Keratinocyte (primary cell): ENCODE data around the gene GALNT14. TPM values are rescaled to one million over a fixed set of nuclear protein-coding genes. Genes with fewer than 3 reads are reported as not detected.

Source experiments
- DNase-seq: peaks from one replicate; pipeline ENCODE4 v3.0.0-alpha.2; 2011; ENCODE audit warnings: low read depth, missing footprints, low spot score
- FAIRE-seq: peaks from 2 replicates; lab custom pipeline; 2011; peaks lifted over from hg19 to GRCh38; lab: Jason Lieb, UNC
- H2AFZ ChIP-seq: 2 replicates; pipeline ENCODE4 v1.6.0; 2012; ENCODE audit warnings: low read length, control low read depth, inconsistent platforms; ENCODE audit not compliant: control insufficient read depth
- H3K27ac ChIP-seq: 2 replicates; pipeline ENCODE4 v1.5.1; 2011; ENCODE audit warnings: low read length; ENCODE audit not compliant: control insufficient read depth, insufficient read depth
- H3K27me3 ChIP-seq: 3 replicates; pipeline ENCODE4 v1.6.0; 2011; ENCODE audit warnings: low read length; ENCODE audit not compliant: control insufficient read depth, insufficient read depth; ENCODE audit errors: extremely low read depth
- H3K36me3 ChIP-seq, 2 experiments: 2 replicates in 1 of 2; 3 replicates in 1 of 2; pipeline ENCODE4 v1.5.1; 2011; ENCODE audit warnings: low read length in 2 of 2, mild to moderate bottlenecking in 1 of 2; ENCODE audit not compliant: control insufficient read depth in 2 of 2, insufficient read depth in 2 of 2; ENCODE audit errors: extremely low read depth in 1 of 2
- H3K4me1 ChIP-seq: 3 replicates; pipeline ENCODE4 v1.5.1; 2011; ENCODE audit warnings: low read length; ENCODE audit not compliant: control insufficient read depth, insufficient read depth; ENCODE audit errors: extremely low read depth
- H3K4me2 ChIP-seq: 3 replicates; pipeline ENCODE4 v1.6.0; 2011; ENCODE audit warnings: low read depth, low read length; ENCODE audit not compliant: control insufficient read depth, insufficient read depth; ENCODE audit errors: extremely low read depth
- H3K4me3 ChIP-seq, 3 experiments: fragments of 200-600 bp in 1 of 3; sonication (generic) in 1 of 3; 2 replicates in 2 of 3; 3 replicates in 1 of 3; pipeline ENCODE4 v1.5.1; 2011 to 2016; ENCODE audit warnings: low read length in 3 of 3, mild to moderate bottlenecking in 3 of 3, control low read depth in 2 of 3, inconsistent platforms in 1 of 3, low read depth in 1 of 3, mixed read lengths in 1 of 3, mixed run types in 1 of 3, moderate library complexity in 1 of 3; ENCODE audit not compliant: control insufficient read depth in 2 of 3, insufficient read depth in 2 of 3; ENCODE audit errors: extremely low read depth in 1 of 3
- H3K79me2 ChIP-seq: 2 replicates; pipeline ENCODE4 v1.6.0; 2012; ENCODE audit warnings: low read length; ENCODE audit not compliant: control insufficient read depth, insufficient read depth
- H3K9ac ChIP-seq: 3 replicates; pipeline ENCODE4 v1.6.0; 2011; ENCODE audit warnings: low read length; ENCODE audit not compliant: control insufficient read depth, insufficient read depth; ENCODE audit errors: extremely low read depth
- H3K9me1 ChIP-seq: 3 replicates; pipeline ENCODE4 v1.6.0; 2011; ENCODE audit warnings: low read length; ENCODE audit not compliant: control insufficient read depth, insufficient read depth; ENCODE audit errors: extremely low read depth
- H3K9me3 ChIP-seq: 2 replicates; pipeline ENCODE4 v1.5.1; 2012; ENCODE audit warnings: low read depth, low read length; ENCODE audit not compliant: control insufficient read depth
- H4K20me1 ChIP-seq: 3 replicates; pipeline ENCODE4 v1.6.0; 2011; ENCODE audit warnings: low read length; ENCODE audit not compliant: control insufficient read depth, insufficient read depth; ENCODE audit errors: extremely low read depth
- EZH2 ChIP-seq: IDR thresholded peaks from one replicate; pipeline ENCODE4 v1.6.1; 2012; ENCODE audit warnings: inconsistent platforms, mild to moderate bottlenecking, low read length, moderate library complexity
- dilution Hi-C: fragments of 300-500 bp; cut with MboI; formaldehyde crosslinking; loops from one replicate; pipeline ENCODE4 v1.7.0; 2020; ENCODE audit warnings: low sequenced_read_pairs; ENCODE audit not compliant: extremely low pct_ligation_motif_present
- polyA plus RNA-seq, 5 experiments: library from polyadenylated mRNA; depleted of rRNA in 3 of 5; stranded (reverse) in 3 of 5; stranded (forward) in 1 of 5; unstranded in 1 of 5; fragments of >200 nt; gene quantifications; 1 replicate in 1 of 5; 2 replicates in 3 of 5; 3 replicates in 1 of 5; pipeline versions ENCODE4 v1.2.1 to v1.2.3, GENCODE V29; 2011 to 2012; ENCODE audit warnings: missing spikeins in 2 of 5, low read depth in 1 of 5, low replicate concordance in 1 of 5
- TF ChIP-seq, protein P1 (sequence below), 3 experiments: IDR thresholded peaks in 1 of 3; conservative IDR thresholded peaks in 1 of 3; optimal IDR thresholded peaks in 1 of 3; 2 replicates in 2 of 3; 3 replicates in 1 of 3; pipeline versions ENCODE3 to v1.5.1; 2011; ENCODE audit warnings: low read length in 3 of 3, mild to moderate bottlenecking in 3 of 3, moderate library complexity in 2 of 3, control low read depth in 1 of 3, inconsistent platforms in 1 of 3; ENCODE audit not compliant: insufficient read depth in 2 of 3; ENCODE audit errors: extremely low read depth in 1 of 3

The GALNT14 gene
- polyA plus RNA-seq, 1 donor (not counting 4 experiments of a cell fraction or from before 2014, with no cell fraction given): 27.4 TPM

DNA sequence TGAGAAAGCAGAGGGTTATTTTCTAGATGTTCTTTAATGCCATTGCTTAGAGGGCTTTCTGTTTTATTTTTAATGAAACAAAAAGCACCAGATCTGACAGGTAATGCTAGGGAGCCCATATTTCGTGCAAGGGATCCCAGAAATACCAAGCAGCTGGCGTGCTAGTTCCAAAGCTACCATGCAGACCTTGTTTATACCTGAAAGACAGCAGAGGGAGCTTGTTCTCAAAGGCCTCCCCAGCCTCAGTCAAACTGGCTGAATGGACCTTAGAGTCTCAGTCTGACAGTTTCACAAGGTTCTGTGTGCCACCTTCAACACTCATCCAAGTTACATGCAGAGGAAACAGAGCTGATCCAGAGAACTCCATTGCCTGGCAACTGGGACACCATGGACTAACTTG, 48.6 kb downstream of the GALNT14 start:
- Histone ChIP-seq H3K36me3 (no peaks in the 10 kb centered on the region), H3K27ac (no peak overlapping the region), H3K27me3 (no peaks in the 10 kb centered on the region), H2AFZ (no peak overlapping the region), H3K79me2 (no peaks in the 10 kb centered on the region), H3K9me1 (no peaks in the 10 kb centered on the region), H3K9me3 (no peaks in the 10 kb centered on the region), H3K9ac (no peak overlapping the region), H4K20me1 (no peaks in the 10 kb centered on the region), H3K4me3 (no peak overlapping the region), H3K4me2 (no peak overlapping the region), H3K4me1 (peaks cover 20% of the 10 kb centered on the region)
- no peak for DNase-seq
- FAIRE-seq: no peak
- dilution Hi-C loops: no loop called here
- TF ChIP-seq, protein P1, sequence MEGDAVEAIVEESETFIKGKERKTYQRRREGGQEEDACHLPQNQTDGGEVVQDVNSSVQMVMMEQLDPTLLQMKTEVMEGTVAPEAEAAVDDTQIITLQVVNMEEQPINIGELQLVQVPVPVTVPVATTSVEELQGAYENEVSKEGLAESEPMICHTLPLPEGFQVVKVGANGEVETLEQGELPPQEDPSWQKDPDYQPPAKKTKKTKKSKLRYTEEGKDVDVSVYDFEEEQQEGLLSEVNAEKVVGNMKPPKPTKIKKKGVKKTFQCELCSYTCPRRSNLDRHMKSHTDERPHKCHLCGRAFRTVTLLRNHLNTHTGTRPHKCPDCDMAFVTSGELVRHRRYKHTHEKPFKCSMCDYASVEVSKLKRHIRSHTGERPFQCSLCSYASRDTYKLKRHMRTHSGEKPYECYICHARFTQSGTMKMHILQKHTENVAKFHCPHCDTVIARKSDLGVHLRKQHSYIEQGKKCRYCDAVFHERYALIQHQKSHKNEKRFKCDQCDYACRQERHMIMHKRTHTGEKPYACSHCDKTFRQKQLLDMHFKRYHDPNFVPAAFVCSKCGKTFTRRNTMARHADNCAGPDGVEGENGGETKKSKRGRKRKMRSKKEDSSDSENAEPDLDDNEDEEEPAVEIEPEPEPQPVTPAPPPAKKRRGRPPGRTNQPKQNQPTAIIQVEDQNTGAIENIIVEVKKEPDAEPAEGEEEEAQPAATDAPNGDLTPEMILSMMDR (optimal IDR thresholded peaks at IDR 0.05 in 1 of 3, IDR thresholded peaks at IDR 0.05 in 1 of 3, conservative IDR thresholded peaks at IDR 0.05 in 1 of 3; ENCODE audit: extremely low read depth in 1 of 3, insufficient read depth in 2 of 3, low read length in 3 of 3): no peak
- TF ChIP-seq EZH2: no peak

DNA sequence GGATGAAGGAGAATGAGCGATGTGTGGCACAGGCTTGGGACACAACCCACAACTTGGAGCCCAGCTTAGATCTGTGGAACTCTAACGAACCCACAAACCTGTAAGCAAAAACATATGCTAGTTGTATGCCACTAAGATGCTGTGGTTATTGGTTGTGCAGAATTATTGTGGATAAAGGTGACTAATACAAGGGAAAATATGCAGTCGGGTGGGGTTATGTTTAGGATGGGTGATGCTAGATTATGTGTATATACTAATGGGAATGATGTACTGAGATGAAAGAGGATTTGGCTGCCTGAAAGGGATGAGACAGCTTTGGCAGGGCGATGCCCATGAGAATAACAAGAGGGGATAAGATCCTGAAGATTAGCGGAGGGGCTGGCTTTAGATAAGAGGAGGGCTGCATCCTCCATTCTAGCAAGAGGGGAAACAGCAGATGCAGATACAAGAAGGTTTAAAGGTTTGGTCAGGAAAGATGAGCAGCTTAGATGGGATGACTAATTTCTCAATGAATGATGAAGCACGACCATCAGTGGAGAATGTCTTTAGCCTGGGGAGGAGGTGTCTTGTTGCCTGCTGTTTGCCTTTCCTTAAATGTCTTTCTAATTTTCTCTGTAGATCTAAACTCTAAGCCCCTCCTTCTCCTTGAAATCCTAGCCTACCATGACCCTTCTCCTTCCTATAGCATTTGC, 49.6 kb downstream of the GALNT14 start:
- Histone ChIP-seq H3K9me1 (no peaks in the 10 kb centered on the region), H3K4me3 (no peak overlapping the region), H3K4me1 (peaks cover 20% of the 10 kb centered on the region), H3K27me3 (no peaks in the 10 kb centered on the region), H3K9me3 (no peaks in the 10 kb centered on the region), H3K9ac (no peak overlapping the region), H3K27ac (no peak overlapping the region), H2AFZ (no peak overlapping the region), H4K20me1 (no peaks in the 10 kb centered on the region), H3K4me2 (no peak overlapping the region), H3K79me2 (no peaks in the 10 kb centered on the region), H3K36me3 (no peaks in the 10 kb centered on the region)
- dilution Hi-C loops: no loop called here
- no peak for TF ChIP-seq EZH2
- TF ChIP-seq, protein P1 (optimal IDR thresholded peaks at IDR 0.05 in 1 of 3, IDR thresholded peaks at IDR 0.05 in 1 of 3, conservative IDR thresholded peaks at IDR 0.05 in 1 of 3; ENCODE audit: extremely low read depth in 1 of 3, insufficient read depth in 2 of 3, low read length in 3 of 3): no peak
- DNase-seq (no peak), FAIRE-seq (peak; percentile 5)
